CD4-positive, alpha-beta T cell treated with Interferon alpha-2 for 1 hour (primary cell): ENCODE data around the gene DSP.

ENCODE experiments used
- DNase-seq, 2 donors: peaks; one replicate each; pipeline ENCODE4 v3.0.0-alpha.2; 2020 to 2022

Gene DSP

GRCh38 chr6:7541175-7542064 is at the start of gene DSP:
Gene DSP (plus strand): TSS chr6:7541671. CDS start chr6:7541916, 245 bp downstream.
- peak in 1 of 2 donors; percentile 8 for DNase-seq

DNA sequence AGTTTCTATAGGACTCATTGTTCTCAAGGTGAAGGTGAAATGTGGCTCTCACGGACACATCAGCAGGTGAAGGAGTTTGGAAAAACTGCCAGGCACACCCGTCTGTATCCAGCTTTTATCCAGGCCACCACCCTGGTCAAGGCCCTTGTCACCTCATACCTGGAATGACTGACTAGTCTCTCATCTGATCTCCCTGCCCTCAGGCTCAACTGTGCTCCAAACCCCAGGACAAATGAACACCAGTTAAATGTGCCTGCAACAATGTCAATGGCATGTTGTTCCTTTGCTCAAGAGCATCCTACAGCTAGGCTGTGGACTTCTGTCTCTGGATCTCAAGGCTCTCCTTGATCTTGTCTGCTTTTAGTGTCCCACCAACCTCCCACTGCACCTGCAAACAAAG is 47.6 kb upstream of the DSP start:
- DNase-seq = no peak

GRCh38 chr6:7494638-7495037 is 46.8 kb upstream of the DSP start:
- no peak for DNase-seq

DNA sequence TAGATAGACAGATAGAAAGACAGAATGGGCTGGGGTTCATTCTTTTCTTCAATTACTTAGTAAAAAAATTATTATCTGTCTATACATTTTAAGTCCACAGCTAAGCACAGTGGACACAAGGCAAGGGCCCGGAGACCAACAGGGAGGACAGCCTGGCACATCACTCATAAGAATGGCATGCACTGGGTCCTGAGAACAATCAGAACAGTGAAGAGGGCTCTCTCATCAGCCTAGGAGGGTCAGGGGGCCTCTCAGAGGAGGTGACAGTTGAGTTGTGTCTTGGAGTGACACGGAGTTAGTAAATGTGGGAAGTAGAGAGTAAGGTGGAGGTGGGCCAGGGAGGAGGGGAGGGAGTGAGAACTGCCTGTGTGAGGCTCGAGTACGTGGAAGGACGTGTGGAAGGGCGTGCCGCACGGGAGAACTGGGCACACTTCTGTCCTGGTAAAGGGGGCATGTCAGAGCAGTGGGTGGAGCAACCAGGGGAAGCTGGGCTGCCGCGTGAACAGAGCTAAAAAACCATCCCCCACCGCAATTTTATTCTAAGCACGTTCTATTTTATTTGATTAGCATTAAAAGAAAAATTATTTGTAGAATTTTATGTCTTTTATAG is 45.1 kb upstream of the DSP start:
- no peak for DNase-seq

DNA sequence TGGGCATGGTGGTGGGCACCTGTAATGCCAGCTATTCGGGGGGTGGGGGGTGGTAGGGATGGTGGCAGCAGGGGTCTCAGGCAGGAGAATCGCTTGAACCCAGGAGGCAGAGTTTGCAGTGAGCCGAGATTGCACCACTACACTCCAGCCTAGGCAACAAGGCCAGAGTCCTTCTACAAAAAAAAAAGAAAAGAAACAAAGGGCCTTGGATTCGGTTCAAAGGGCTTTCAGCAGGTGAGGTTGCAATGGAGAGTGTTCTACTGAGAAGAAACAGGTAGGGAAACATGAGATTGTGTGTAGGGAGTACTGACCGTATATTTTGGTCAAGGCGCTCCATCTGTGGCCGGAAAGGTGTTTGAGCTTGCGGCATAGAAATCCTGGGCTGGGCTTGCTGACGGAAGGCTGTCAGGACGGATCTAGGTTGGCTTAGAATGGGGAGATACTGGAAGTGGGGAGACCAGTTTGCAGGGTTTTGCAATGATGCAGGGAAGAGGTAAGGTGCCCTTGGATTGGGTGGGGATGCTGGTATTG is 40.7 kb upstream of the DSP start:
- DNase-seq = no peak

GRCh38 chr6:7502743-7503142 is 38.7 kb upstream of the DSP start:
- DNase-seq = no peak

- DNase-seq = no peak
These were observed 37.4 kb upstream of the DSP start for GRCh38 chr6:7504041-7504440.

- DNase-seq = no peak
These were observed 36.2 kb upstream of the DSP start for GRCh38 chr6:7505189-7505699.

- no peak for DNase-seq
These were observed 33.9 kb upstream of the DSP start for GRCh38 chr6:7507600-7507999.

GRCh38 chr6:7512320-7512719 is 29.2 kb upstream of the DSP start:
- DNase-seq = no peak

- DNase-seq = no peak
These were observed 27.9 kb upstream of the DSP start for GRCh38 chr6:7513529-7513928.

DNA sequence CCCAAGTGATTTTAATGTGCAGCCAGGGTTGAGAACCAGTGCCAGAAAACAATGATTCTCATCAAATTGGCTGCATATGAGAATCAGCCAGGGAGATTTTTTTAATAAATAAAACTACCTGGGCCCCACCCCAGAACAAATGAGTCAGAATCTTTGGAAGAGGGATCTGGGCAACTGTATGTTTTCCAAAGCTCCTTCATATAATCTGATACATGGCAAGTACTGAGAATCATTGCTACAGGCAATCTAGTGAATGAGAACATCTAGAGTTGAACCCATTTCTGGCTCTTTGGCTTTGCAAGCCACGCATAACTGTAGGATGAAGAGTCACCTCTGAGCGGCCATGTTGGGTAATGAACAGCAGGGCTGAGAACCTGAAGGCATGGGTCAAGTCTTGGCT is 26.1 kb upstream of the DSP start:
- DNase-seq = no peak

DNA sequence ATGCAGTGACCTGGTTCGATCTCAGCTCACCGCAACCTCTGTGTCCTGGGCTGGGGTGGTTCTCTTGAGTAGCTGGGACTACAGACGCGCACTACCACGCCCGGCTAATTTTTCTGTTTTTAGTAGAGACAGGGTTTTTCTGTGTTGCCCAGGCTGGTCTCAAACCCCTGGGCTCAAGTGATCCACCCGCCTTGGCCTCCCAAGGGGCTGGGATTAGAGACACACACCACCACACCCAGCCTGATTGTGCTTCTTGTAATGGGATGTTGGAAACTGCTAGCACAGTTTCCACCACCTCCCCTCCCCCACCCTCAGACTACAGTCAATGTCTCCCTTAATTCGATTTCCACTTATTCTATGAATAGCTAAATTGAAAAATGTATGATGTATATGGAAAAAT is 22.6 kb upstream of the DSP start:
- DNase-seq = no peak

DNA sequence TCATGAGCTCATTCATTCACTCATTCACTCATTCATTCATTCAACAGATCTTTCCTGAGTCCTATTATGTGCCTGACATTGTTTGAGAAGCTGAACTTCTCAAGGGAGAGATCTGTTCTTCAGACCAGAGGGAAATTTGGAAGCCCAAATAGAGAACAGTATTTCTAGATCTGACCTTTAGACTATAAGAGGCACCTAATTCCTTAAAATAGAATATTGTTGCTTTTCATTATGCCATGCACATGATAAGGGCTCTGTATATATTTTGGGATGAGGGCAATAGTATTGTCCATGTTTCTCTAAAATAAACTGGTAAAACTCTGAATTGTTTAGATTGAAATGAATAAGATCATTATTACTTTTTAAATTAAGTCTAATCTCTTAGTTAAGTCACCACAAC is 18.6 kb upstream of the DSP start:
- no peak for DNase-seq

- DNase-seq = no peak
These were observed 17.5 kb upstream of the DSP start for GRCh38 chr6:7523922-7524321.

GRCh38 chr6:7526755-7527154 is 14.7 kb upstream of the DSP start:
- DNase-seq = no peak

- DNase-seq = no peak
These were observed 12.9 kb upstream of the DSP start for GRCh38 chr6:7528565-7528964.

DNA sequence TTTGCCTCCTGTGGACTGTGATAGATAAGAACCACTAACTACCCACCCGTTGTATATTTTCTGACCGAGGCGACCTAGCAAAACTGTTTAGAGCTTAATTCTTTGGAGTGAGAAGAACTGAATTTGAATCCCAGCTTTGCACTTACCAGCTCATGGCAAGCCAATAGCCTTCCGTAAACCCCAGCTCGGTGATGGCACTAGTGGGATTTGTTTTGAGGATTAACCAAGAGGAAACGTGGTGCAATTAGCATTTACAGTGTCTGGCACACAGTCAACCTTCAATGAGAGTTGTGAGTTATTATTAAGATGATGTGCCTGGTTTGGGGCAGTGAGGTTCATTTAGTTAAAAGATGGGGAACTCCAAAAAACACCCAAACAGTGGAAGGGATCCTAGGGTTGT is 12.3 kb upstream of the DSP start:
- no peak for DNase-seq

DNA sequence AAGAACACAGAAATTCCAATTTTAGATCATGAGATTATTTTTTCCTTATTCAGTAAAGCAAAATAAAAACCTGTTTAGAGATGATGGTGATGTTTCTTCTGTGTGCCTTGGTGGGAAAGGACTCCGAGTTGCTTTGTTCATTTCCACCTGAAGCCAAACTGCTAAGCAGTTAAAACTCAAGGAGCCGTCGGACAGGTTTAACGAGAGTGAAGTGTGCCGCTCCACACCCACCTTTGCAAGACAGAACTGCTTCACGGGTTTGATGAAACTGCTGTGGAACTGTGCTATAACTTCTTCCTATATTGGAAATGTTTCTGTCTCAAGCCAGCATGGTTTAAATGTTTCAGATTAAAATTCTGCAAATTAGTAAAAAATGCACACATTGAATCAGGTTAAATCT is 9.2 kb upstream of the DSP start:
- DNase-seq = no peak

- DNase-seq = no peak
These were observed 8.7 kb upstream of the DSP start for GRCh38 chr6:7532821-7533220.

DNA sequence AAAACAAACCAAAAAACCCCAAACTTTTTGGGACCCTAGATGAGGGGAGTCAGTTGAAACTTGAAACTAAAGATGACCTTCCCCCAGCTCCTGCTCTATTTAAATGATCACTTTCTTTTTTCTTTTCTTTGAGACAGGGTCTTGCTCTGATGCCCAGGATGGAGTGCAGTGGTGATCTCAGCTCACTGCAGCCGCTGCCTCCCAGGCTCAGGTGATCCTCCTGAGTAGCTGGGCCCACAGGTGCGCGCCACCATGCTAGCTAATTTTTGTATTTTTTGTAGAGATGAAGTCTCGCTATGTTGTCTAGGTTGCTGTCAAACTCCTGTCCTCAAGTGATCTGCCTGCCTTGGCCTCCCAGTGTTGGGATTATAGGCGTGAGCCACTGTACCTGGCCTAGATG is 7.3 kb upstream of the DSP start:
- DNase-seq = no peak

DNA sequence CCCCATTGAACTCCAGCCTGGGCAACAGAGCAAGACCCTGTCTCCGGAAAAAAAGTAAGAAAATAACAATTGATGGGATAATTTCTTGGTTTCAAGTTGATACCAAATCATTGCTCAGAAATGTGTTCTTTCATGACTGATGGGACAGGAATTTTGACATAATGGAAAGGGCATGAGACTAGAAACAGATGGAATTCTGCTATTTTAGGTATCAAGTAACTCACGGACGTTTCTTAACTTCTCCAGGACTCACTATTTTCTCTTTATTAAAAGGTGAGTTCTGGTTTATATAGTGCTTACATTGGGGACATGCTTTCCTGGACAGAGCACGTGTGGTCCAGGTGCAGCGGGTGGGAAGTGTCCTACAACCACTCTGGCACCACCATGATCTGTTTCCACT is 6.0 kb upstream of the DSP start:
- no peak for DNase-seq

DNA sequence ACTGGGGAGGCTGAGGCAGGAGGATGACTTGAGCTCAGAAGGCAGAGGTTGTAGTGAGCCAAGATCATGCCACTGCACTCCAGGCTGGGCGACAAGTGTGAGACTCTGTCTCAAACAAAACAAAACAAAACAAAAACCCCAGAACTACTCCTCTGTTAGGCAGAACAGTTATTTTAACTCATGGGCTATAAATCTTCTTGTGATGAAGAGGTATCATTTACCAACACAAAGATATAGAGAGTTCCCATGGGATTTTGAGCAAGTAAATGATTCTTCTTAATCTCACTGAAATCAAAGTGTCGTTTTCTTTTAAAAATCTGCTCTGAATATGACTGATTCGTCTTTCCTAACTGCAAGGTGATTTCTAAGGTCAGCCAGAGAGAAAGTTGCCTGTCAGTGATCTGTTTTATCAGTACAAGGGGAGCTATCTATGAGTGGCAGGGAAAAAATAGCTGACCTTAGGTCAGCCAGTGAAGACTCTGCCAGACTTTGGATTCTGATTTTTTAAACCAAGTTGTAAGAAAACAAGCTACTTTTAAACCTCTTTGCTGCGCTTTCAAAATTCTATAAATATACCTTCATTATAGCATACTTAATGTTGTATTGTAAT is 3.8 kb upstream of the DSP start:
- no peak for DNase-seq

- no peak for DNase-seq
These were observed 3.0 kb upstream of the DSP start for GRCh38 chr6:7538484-7538883.
